ENCODE measurements around the gene ARHGAP22.

Gene ARHGAP22

GRCh38 chr10:48518986-48519385 lies 85.9 kb downstream of the ARHGAP22 start:
- H3K4me3 Mint-ChIP-seq = no peak overlapping the region
- no peak overlapping the region for H3K27ac Mint-ChIP-seq
- peaks cover 30% of the 10 kb centered on the region for H3K27me3 Mint-ChIP-seq
- DNase-seq (no peak), ATAC-seq (no peak)
- no peaks in the 10 kb centered on the region for H3K36me3 Mint-ChIP-seq (ENCODE audit: low read depth)
- peaks cover 8% of the 10 kb centered on the region for H3K4me1 Mint-ChIP-seq
- peaks cover 3% of the 10 kb centered on the region for H3K9me3 Mint-ChIP-seq

- no peak overlapping the region for H3K4me3 Mint-ChIP-seq
- peaks cover 11% of the 10 kb centered on the region for H3K9me3 Mint-ChIP-seq
- DNase-seq (no peak), ATAC-seq (no peak)
- H3K27me3 Mint-ChIP-seq = peaks cover 28% of the 10 kb centered on the region
- no peaks in the 10 kb centered on the region for H3K36me3 Mint-ChIP-seq (ENCODE audit: low read depth)
- H3K4me1 Mint-ChIP-seq = peaks cover 8% of the 10 kb centered on the region
- H3K27ac Mint-ChIP-seq = no peak overlapping the region
These were observed 86.7 kb downstream of the ARHGAP22 start for GRCh38 chr10:48517911-48518811.

GRCh38 chr10:48517482-48517881 lies 87.4 kb downstream of the ARHGAP22 start:
- H3K4me3 Mint-ChIP-seq = no peak overlapping the region
- H3K27ac Mint-ChIP-seq = no peak overlapping the region
- peaks cover 8% of the 10 kb centered on the region for H3K4me1 Mint-ChIP-seq
- DNase-seq = no peak
- ATAC-seq = no peak
- peaks cover 12% of the 10 kb centered on the region for H3K9me3 Mint-ChIP-seq
- H3K27me3 Mint-ChIP-seq = peaks cover 21% of the 10 kb centered on the region
- H3K36me3 Mint-ChIP-seq (ENCODE audit: low read depth) = no peaks in the 10 kb centered on the region

- Mint-ChIP-seq H3K27ac (no peak overlapping the region), H3K36me3 (ENCODE audit: low read depth) (no peaks in the 10 kb centered on the region), H3K4me1 (peaks cover 10% of the 10 kb centered on the region), H3K9me3 (peaks cover 12% of the 10 kb centered on the region), H3K27me3 (peaks cover 18% of the 10 kb centered on the region), H3K4me3 (no peak overlapping the region)
- DNase-seq = no peak
- ATAC-seq = no peak
These were observed 88.0 kb downstream of the ARHGAP22 start for GRCh38 chr10:48516911-48517310.

- DNase-seq (no peak), ATAC-seq (no peak)
- H3K4me3 Mint-ChIP-seq = no peak overlapping the region
- H3K27ac Mint-ChIP-seq = no peak overlapping the region
- H3K36me3 Mint-ChIP-seq (ENCODE audit: low read depth) = no peaks in the 10 kb centered on the region
- H3K9me3 Mint-ChIP-seq = peaks cover 12% of the 10 kb centered on the region
- H3K27me3 Mint-ChIP-seq = peaks cover 2% of the 10 kb centered on the region
- peaks cover 8% of the 10 kb centered on the region for H3K4me1 Mint-ChIP-seq
These were observed 90.0 kb downstream of the ARHGAP22 start for GRCh38 chr10:48514916-48515315.

GRCh38 chr10:48514255-48514654 lies 90.6 kb downstream of the ARHGAP22 start:
- DNase-seq (no peak), ATAC-seq (no peak)
- Mint-ChIP-seq H3K4me1 (peaks cover 8% of the 10 kb centered on the region), H3K9me3 (peaks cover 12% of the 10 kb centered on the region), H3K27me3 (no peaks in the 10 kb centered on the region), H3K4me3 (no peak overlapping the region), H3K36me3 (ENCODE audit: low read depth) (no peaks in the 10 kb centered on the region), H3K27ac (no peak overlapping the region)

- Mint-ChIP-seq H3K9me3 (peaks cover 12% of the 10 kb centered on the region), H3K4me3 (no peak overlapping the region), H3K36me3 (ENCODE audit: low read depth) (no peaks in the 10 kb centered on the region), H3K27ac (no peak overlapping the region), H3K4me1 (peaks cover 3% of the 10 kb centered on the region), H3K27me3 (no peaks in the 10 kb centered on the region)
- no peak for ATAC-seq
- DNase-seq = no peak
These were observed 92.0 kb downstream of the ARHGAP22 start for GRCh38 chr10:48512861-48513260.

GRCh38 chr10:48511875-48512231 lies 93.0 kb downstream of the ARHGAP22 start:
- Mint-ChIP-seq H3K4me1 (peaks cover 2% of the 10 kb centered on the region), H3K27me3 (no peaks in the 10 kb centered on the region), H3K27ac (no peak overlapping the region), H3K36me3 (ENCODE audit: low read depth) (no peaks in the 10 kb centered on the region), H3K4me3 (no peak overlapping the region), H3K9me3 (peaks cover 12% of the 10 kb centered on the region)
- DNase-seq = no peak
- no peak for ATAC-seq

- no peak for DNase-seq
- Mint-ChIP-seq H3K36me3 (ENCODE audit: low read depth) (no peaks in the 10 kb centered on the region), H3K9me3 (peaks cover 12% of the 10 kb centered on the region), H3K4me1 (peaks cover 2% of the 10 kb centered on the region), H3K27ac (no peak overlapping the region), H3K27me3 (no peaks in the 10 kb centered on the region), H3K4me3 (no peak overlapping the region)
- no peak for ATAC-seq
These were observed 93.6 kb downstream of the ARHGAP22 start for GRCh38 chr10:48511066-48511874.

GRCh38 chr10:48509974-48510692 lies 94.7 kb downstream of the ARHGAP22 start:
- Mint-ChIP-seq H3K27me3 (no peaks in the 10 kb centered on the region), H3K9me3 (peaks cover 12% of the 10 kb centered on the region), H3K4me1 (peaks cover 2% of the 10 kb centered on the region), H3K27ac (no peak overlapping the region), H3K36me3 (ENCODE audit: low read depth) (no peaks in the 10 kb centered on the region), H3K4me3 (no peak overlapping the region)
- DNase-seq (no peak), ATAC-seq (no peak)

GRCh38 chr10:48508791-48509772 lies 95.8 kb downstream of the ARHGAP22 start:
- Mint-ChIP-seq H3K36me3 (ENCODE audit: low read depth) (no peaks in the 10 kb centered on the region), H3K27me3 (no peaks in the 10 kb centered on the region), H3K4me3 (no peak overlapping the region), H3K9me3 (peaks cover 11% of the 10 kb centered on the region), H3K27ac (no peak overlapping the region), H3K4me1 (peaks cover 2% of the 10 kb centered on the region)
- DNase-seq = no peak
- no peak for ATAC-seq

- H3K4me3 Mint-ChIP-seq = no peak overlapping the region
- no peak overlapping the region for H3K27ac Mint-ChIP-seq
These were observed 96.7 kb downstream of the ARHGAP22 start for GRCh38 chr10:48507933-48508790.

GRCh38 chr10:48507494-48507893 lies 97.4 kb downstream of the ARHGAP22 start:
- no peak for DNase-seq
- H3K27me3 Mint-ChIP-seq = no peaks in the 10 kb centered on the region
- H3K4me3 Mint-ChIP-seq = no peak overlapping the region
- no peaks in the 10 kb centered on the region for H3K36me3 Mint-ChIP-seq (ENCODE audit: low read depth)
- H3K9me3 Mint-ChIP-seq = no peaks in the 10 kb centered on the region
- H3K27ac Mint-ChIP-seq = no peak overlapping the region
- no peak for ATAC-seq
- peaks cover 2% of the 10 kb centered on the region for H3K4me1 Mint-ChIP-seq

More at GRCh38 chr10:48507933-48508790, 96.7 kb downstream of the ARHGAP22 start:
- Mint-ChIP-seq H3K9me3 (peaks cover 2% of the 10 kb centered on the region), H3K4me1 (peaks cover 2% of the 10 kb centered on the region), H3K27me3 (no peaks in the 10 kb centered on the region), H3K36me3 (ENCODE audit: low read depth) (no peaks in the 10 kb centered on the region)
- ATAC-seq = no peak
- no peak for DNase-seq

All from activated naive CD8-positive, alpha-beta T cell treated with anti-CD3 and anti-CD28 coated beads, Interleukin-2, amount 50 U/mL, for 24 hours (primary cell).